Fibroblast of lung (primary cell): Measurements from ENCODE around the gene CDH6. TPM values are rescaled to one million over a fixed set of nuclear protein-coding genes. Genes with fewer than 3 reads are reported as not detected.

Experiments used
- DNase-seq, 2 donors: peaks; one replicate each; pipeline versions ENCODE4 v3.0.0 to v3.0.0-alpha.2; 2010; ENCODE audit warnings: low read depth in 2 of 2
- H2AFZ ChIP-seq: 2 replicates; pipeline ENCODE4 v1.5.1; 2012; ENCODE audit warnings: low read length, control low read depth, inconsistent platforms
- H3K27ac ChIP-seq: 2 replicates; pipeline ENCODE4 v1.5.1; 2011; ENCODE audit warnings: low read length, control low read depth; ENCODE audit not compliant: insufficient read depth
- H3K27me3 ChIP-seq: 2 replicates; pipeline ENCODE4 v1.5.1; 2011; ENCODE audit warnings: mild to moderate bottlenecking, low read length; ENCODE audit not compliant: control insufficient read depth, insufficient read depth
- H3K36me3 ChIP-seq: 2 replicates; pipeline ENCODE4 v1.5.1; 2011; ENCODE audit warnings: low read length; ENCODE audit not compliant: control insufficient read depth, insufficient read depth
- H3K4me1 ChIP-seq: 2 replicates; pipeline ENCODE4 v1.5.1; 2011; ENCODE audit warnings: low read length; ENCODE audit not compliant: control insufficient read depth, insufficient read depth; ENCODE audit errors: extremely low read depth
- H3K4me2 ChIP-seq: 2 replicates; pipeline ENCODE4 v1.5.1; 2011; ENCODE audit warnings: low read length, control low read depth; ENCODE audit not compliant: insufficient read depth; ENCODE audit errors: extremely low read depth
- H3K4me3 ChIP-seq, 4 experiments: fragments of 200-600 bp in 1 of 4; sonication (generic) in 1 of 4; replicated peaks in 1 of 4; 2 replicates each; pipeline ENCODE4 v1.5.1; 2011 to 2016; ENCODE audit warnings: low read length in 4 of 4, low read depth in 3 of 4, mild to moderate bottlenecking in 3 of 4, control low read depth in 2 of 4, inconsistent platforms in 1 of 4, mixed read lengths in 1 of 4; ENCODE audit not compliant: insufficient read depth in 1 of 4; ENCODE audit errors: control extremely low read depth in 1 of 4
- H3K79me2 ChIP-seq: 2 replicates; pipeline ENCODE4 v1.5.1; 2012; ENCODE audit warnings: mild to moderate bottlenecking, low read length, inconsistent platforms; ENCODE audit not compliant: control insufficient read depth, insufficient read depth
- H3K9ac ChIP-seq: 2 replicates; pipeline ENCODE4 v1.5.1; 2011; ENCODE audit warnings: mild to moderate bottlenecking, low read length, control low read depth; ENCODE audit not compliant: insufficient read depth
- H3K9me3 ChIP-seq: 2 replicates; pipeline ENCODE4 v1.5.1; 2012; ENCODE audit warnings: low read depth, low read length; ENCODE audit not compliant: control insufficient read depth, insufficient read depth
- H4K20me1 ChIP-seq: 2 replicates; pipeline ENCODE4 v1.5.1; 2011; ENCODE audit warnings: low read length; ENCODE audit not compliant: control insufficient read depth, insufficient read depth; ENCODE audit errors: extremely low read depth
- CTCF ChIP-seq, 2 donors: IDR thresholded peaks in 1 of 2; conservative IDR thresholded peaks in 1 of 2; 1 replicate in 1 of 2; 2 replicates in 1 of 2; pipeline ENCODE4 v1.5.1; 2011 to 2012; ENCODE audit warnings: low read length in 2 of 2, control low read depth in 1 of 2, inconsistent platforms in 1 of 2, low read depth in 1 of 2, mild to moderate bottlenecking in 1 of 2
- EZH2 ChIP-seq: IDR thresholded peaks from 2 replicates; pipeline ENCODE4 v1.5.1; 2012; ENCODE audit warnings: low read length, control low read depth, mild to moderate bottlenecking; ENCODE audit errors: missing control alignments
- polyA plus RNA-seq, 2 donors: library from polyadenylated mRNA; depleted of rRNA in 1 of 2; stranded (reverse) in 1 of 2; unstranded in 1 of 2; fragments of >200 nt; gene quantifications; 2 replicates each; pipeline ENCODE4 v1.2.1, GENCODE V29; 2011 to 2012; ENCODE audit warnings: missing spikeins in 1 of 2
- total RNA-seq: library from RNA; depleted of rRNA; stranded (reverse); fragments of >200 nt; gene quantifications from 2 replicates; pipeline ENCODE4 v1.2.1, GENCODE V29; 2014

The CDH6 gene
- total and polyA plus RNA-seq, 2 donors (not counting 1 experiment from before 2014, with no cell fraction given): 10.4 to 18.8 TPM

- no peak overlapping the region for H3K4me3 ChIP-seq
- no peaks in the 10 kb centered on the region for H3K4me1 ChIP-seq
- H3K79me2 ChIP-seq: no peaks in the 10 kb centered on the region
- no peak overlapping the region for H3K27ac ChIP-seq
- no peaks in the 10 kb centered on the region for H3K36me3 ChIP-seq
- no peaks in the 10 kb centered on the region for H4K20me1 ChIP-seq
- no peaks in the 10 kb centered on the region for H3K27me3 ChIP-seq
- no peak overlapping the region for H3K9ac ChIP-seq
- peak; percentile 43 to 50 for DNase-seq
- TF ChIP-seq CTCF (conservative IDR thresholded peaks at IDR 0.05 in 1 of 2, IDR thresholded peaks at IDR 0.05 in 1 of 2; ENCODE audit: low read depth in 1 of 2, low read length in 2 of 2) (peak; percentile 73 to 76), EZH2 (no peak)
- H3K9me3 ChIP-seq: no peaks in the 10 kb centered on the region
- H3K4me2 ChIP-seq: no peak overlapping the region
- H2AFZ ChIP-seq: no peak overlapping the region
Measured at GRCh38 chr5:31186672-31187267, 6.7 kb upstream of the CDH6 start.

GRCh38 chr5:31187591-31187990 lies 5.9 kb upstream of the CDH6 start:
- Histone ChIP-seq H3K27ac (no peak overlapping the region), H3K4me1 (no peaks in the 10 kb centered on the region), H4K20me1 (no peaks in the 10 kb centered on the region), H3K9me3 (no peaks in the 10 kb centered on the region), H3K79me2 (no peaks in the 10 kb centered on the region), H2AFZ (no peak overlapping the region), H3K4me3 (no peak overlapping the region), H3K27me3 (no peaks in the 10 kb centered on the region), H3K4me2 (no peak overlapping the region), H3K9ac (no peak overlapping the region), H3K36me3 (no peaks in the 10 kb centered on the region)
- peak in 1 of 2 donors; percentile 37 for DNase-seq
- no peak for TF ChIP-seq EZH2
- no peak for TF ChIP-seq CTCF (conservative IDR thresholded peaks at IDR 0.05 in 1 of 2, IDR thresholded peaks at IDR 0.05 in 1 of 2; ENCODE audit: low read depth in 1 of 2, low read length in 2 of 2)

GRCh38 chr5:31192442-31192841 lies 1.0 kb upstream of the CDH6 start:
- Histone ChIP-seq H3K36me3 (no peaks in the 10 kb centered on the region), H3K27ac (no peak overlapping the region), H3K4me2 (no peak overlapping the region), H2AFZ (no peak overlapping the region), H3K27me3 (no peaks in the 10 kb centered on the region), H3K4me1 (no peaks in the 10 kb centered on the region), H3K9me3 (no peaks in the 10 kb centered on the region), H3K4me3 (peak overlapping the region in 1 of 4 experiments; percentile 60), H4K20me1 (no peaks in the 10 kb centered on the region), H3K79me2 (peaks cover 4% of the 10 kb centered on the region), H3K9ac (no peak overlapping the region)
- DNase-seq: no peak
- TF ChIP-seq EZH2: no peak
- TF ChIP-seq CTCF (conservative IDR thresholded peaks at IDR 0.05 in 1 of 2, IDR thresholded peaks at IDR 0.05 in 1 of 2; ENCODE audit: low read depth in 1 of 2, low read length in 2 of 2): no peak
